ENCODE results near the gene GMCL1.
"Not testable (repeated sequence)": the region's sequence is repeated elsewhere in the genome, so short reads cannot be mapped to it uniquely, and the experiment has no call there.

The GMCL1 gene

GRCh38 chr2:69863298-69863697, 33.8 kb downstream of the GMCL1 start:
- DNase-seq: no peak

GRCh38 chr2:69888451-69888850, 59.0 kb downstream of the GMCL1 start:
- DNase-seq: no peak

DNA sequence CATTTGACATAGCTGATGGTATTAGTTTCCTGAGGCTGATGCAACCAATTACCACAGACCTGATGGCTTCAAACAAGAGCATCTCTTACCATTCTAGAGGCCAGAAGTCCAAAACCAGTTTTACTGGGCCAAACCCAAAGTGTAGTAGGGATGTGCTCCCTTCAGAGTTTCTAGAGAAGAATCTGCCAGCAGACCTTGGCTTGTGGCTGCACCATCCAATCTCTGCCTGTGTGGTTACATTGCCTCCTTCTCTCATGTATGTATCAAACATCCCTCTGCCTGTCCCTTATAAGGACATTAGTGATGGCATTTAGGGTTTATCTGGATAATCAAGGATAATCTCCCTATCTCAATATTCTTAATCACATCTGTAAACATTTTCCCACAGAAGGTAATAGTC, 59.8 kb downstream of the GMCL1 start:
- DNase-seq: peak; percentile 61

GRCh38 chr2:69890881-69891280, 61.4 kb downstream of the GMCL1 start:
- no peak for DNase-seq

GRCh38 chr2:69892838-69893424, 63.5 kb downstream of the GMCL1 start:
- DNase-seq: peak; percentile 28

DNA sequence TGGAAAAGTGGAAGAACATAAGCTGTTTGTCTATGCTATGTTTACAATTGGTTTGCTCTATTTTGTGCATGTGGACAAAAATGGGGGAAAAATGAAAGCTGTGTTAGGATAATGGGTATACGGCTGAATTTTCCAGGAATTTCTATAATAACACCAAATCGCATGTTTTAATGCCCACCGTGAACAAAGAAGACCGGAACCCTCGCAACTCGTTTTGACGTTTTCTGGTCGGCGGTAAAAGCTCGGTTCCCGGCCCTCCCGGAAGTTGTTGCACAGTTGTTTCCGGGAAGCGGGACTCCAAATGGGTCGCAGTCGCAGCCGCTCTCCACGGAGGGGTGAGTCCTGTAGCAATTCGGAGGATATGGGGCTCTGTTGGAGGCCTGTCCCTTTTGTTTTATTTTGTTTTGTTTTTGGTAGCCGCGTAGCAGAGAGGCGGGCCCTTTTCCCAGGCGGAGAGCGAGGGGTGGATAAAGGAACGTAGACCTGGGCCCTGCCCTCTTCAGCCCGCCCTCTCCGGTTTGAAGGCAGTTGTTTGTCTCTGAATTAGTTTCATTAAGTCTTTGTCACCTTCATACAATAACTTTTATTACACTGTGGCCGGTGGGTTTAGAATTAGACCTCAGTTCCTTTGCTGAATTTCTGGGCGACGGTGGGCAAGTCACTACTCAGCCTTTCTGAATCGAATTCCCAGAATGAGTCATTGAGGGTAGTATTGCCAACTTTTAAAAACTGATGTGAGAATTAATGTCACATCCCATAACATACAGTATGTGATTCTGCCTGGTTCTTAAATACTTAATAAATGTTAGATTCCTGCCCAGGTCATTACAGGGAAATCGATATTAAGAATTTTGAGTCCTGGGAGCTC, 64.5 kb downstream of the GMCL1 start, which contains the start of gene SNRNP27:
TSS of gene SNRNP27 (plus strand) at position 273 of the 868 bp plus-strand sequence. CDS start at position 302, 29 bp downstream.
- peak; percentile 89 for DNase-seq

DNA sequence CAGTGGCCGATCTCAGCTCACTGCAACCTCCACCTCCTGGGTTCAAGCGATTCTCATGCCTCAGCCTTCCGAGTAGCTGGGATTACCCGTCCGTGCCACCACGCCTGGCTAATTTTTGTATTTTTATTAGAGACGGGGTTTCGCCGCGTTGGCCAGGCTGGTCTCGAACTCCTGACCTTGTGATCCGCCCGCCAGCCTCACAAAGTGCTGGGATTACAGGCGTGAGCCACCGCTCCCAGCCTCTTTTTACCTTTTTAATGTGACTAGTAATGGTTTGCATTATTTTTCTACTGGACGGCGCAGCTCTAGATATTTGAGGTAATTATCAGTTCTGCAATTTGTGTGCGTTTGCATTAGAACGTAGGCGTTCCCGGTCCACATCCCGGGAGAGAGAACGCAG, 65.3 kb downstream of the GMCL1 start:
- DNase-seq: not testable (repeated sequence)

- no peak for DNase-seq
These were observed 72.9 kb downstream of the GMCL1 start for GRCh38 chr2:69902213-69902922.

- no peak for DNase-seq
These were observed 77.8 kb downstream of the GMCL1 start for GRCh38 chr2:69907216-69907615.

DNA sequence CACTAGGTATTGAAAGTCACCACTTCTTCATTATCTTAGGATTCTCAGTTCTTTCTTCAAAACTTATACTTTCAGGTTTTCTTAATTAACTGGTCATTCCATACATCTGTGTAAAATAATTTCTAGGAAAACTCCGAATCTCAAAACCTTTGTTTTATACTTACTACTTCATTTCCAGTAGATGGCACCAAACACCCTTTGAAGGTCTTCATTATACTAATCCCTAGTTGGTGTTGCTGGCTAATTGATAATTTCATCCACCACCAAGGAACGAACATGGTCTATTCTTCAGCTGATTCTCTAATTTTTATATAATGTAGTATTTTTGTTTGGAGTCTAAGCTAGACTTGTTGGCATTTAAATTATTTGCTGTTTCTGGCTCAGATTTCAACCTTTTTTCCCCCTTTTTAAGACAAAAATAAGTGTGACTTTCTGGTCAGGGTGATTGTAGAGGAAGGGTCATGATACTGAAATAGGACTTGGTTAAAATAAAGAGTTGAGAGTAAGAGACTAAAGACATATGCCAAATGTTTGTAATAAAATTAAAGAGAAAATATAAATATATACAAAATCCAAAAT, 82.6 kb downstream of the GMCL1 start:
- DNase-seq: peak; percentile 80

GRCh38 chr2:69914164-69914949, 84.9 kb downstream of the GMCL1 start:
- DNase-seq: peak; percentile 100

DNA sequence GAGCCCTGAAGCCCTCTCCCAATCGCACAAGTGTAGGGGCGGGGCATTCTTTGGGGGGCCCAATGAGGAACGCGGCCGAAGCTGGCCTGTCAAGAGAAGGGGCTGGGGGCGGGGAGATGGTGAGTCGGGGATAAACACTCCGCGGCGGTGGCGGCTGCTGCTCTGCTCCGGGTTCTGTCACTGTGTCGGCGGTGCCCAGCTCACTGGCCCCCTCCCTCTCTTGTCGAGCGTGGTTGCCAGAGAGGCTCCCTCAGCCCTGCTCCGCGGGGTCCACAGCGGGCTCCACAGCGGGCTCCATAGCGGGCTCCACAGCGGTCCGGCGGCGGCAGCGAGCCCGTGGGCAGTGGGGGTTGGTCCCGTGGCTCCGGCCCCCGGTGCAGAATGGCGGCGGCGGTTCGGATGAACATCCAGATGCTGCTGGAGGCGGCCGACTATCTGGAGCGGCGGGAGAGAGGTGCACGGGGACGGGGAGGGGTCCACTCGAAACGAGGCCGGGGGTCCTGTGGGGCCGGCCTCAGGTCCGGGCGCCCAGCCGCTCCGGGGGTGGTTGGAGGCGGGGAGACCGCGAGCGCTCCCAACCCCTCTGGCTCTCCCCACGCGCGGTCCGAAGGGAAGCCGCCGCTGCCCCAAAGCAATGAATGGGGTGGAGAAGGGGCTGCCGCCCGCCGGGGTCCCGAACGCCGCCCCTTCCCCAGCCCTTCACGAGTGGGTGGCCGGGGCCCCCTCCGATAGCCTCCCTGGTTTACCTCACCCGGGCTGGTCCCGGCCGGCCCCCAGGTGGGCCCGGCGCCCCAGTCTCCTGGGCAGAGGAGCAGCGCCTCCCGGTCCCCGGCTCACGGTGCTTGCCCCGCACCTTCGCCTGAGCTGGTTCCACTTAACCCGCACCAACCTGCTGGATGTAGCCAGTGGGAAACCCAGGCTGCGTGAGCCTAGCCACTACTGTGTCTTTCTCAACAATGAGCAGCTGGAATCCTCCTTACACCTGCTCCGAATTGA, 85.8 kb downstream of the GMCL1 start, which contains the start of gene MXD1:
TSS of gene MXD1 (plus strand) at position 160 of the 996 bp plus-strand sequence. CDS start at position 382, 222 bp downstream.
- DNase-seq: peak; percentile 55

DNA sequence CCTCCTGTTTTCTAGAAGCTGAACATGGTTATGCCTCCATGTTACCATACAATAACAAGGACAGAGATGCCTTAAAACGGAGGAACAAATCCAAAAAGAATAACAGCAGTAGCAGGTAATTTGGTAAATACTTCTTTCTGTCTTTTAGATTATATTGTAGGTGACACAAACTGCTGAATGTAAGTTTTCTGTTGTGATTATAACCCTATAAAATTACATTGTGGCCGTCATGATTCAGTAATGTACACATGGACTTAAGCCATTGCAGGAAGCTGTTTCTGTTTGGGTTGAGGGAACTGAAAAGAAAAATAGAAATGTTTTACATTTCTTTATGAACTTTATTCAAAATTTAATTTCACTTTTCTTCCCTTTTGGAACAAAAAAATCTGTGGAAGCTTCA, 86.6 kb downstream of the GMCL1 start:
- no peak for DNase-seq

GRCh38 chr2:69917852-69918251, 88.4 kb downstream of the GMCL1 start:
- DNase-seq: no peak

DNA sequence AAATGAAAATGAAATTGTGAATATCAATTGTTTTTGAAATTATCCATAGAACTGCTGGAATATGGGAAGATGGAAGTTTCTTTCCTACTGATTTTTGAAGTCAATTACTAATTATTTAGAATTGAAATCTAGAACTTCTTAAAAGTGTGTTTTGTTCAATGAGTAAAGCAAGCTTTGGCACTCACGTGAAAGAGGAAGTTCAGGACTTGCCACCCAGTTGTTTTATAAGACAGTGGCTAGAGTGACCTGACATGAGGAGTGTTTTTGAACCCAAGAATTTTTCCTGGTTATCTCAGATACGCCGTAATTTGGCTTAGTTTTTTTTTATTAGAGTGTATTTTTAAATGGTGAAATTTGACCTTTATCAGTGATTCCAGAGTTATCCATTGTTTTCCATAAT, 88.9 kb downstream of the GMCL1 start:
- DNase-seq: no peak

DNA sequence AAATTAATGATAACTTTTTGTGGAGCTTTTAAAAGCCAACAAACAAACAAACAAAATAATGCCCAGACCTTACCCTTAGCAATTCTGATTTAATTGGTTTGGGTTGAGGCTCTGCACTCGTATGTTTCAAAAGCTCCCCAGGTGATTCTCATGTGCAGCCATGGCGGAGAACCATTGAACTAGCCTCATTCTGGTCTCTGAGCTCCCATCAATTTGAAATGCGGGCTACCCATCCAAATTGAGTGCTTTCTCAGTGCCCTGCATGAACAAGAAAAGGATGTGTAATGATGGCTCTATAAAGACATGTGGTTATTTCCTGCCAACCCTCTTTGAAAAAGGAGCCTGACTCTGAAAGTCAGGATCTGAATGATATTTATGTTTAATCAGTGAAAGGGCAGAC, 93.7 kb downstream of the GMCL1 start:
- DNase-seq: no peak

DNA sequence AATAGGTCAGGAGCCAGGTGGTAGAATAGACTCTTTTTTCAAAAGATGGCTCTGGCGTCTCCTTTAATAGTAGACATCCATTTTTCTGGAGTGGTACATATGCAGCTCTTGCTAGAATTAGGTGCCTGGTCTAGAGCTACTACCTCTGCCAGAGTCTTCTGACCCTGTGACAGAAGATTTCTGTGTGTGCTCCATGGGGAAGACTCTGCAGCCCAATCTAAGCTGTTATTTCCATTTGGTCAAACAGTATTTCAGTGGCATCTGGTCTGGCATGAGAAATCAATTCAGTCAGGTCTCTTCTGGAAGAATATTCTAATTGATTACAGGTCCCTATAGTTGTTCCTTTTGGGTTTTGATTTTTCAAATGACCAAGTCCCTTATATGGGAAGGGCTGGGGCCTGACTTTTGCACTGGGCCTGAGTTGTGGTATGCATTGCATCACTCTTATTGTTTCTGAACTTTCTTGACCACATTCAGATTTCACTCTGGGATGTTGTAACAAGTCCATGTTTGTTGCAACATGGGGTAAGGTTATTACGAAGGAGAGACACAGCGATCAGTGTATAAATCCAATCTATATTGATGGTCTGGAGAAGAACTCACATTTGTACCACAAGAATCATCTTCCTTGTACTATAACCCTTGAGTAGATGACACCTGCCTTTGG, 97.5 kb downstream of the GMCL1 start:
- DNase-seq: no peak

Measured in NCI-H82 (cell line).